ENCODE data around the gene OPA3. TPM values are rescaled to one million over a fixed set of nuclear protein-coding genes. Genes with fewer than 3 reads are reported as not detected.

Gene OPA3
- total and polyA plus RNA-seq, 2 donors from 2014 or later, result 8.1 to 19.1 TPM

- no peaks in the 10 kb centered on the region for H3K9me3 ChIP-seq (ENCODE audit: control insufficient read depth in 2 of 3, insufficient read depth in 1 of 3, low read length in 3 of 3)
- peaks cover 0 to 18% (median 0%) of the 10 kb centered on the region in 3 donors for H3K4me1 ChIP-seq (ENCODE audit: control insufficient read depth in 2 of 3, insufficient read depth in 2 of 3, low read depth in 1 of 3, low read length in 3 of 3)
- H3K36me3 ChIP-seq (ENCODE audit: control insufficient read depth in 2 of 3, insufficient read depth in 3 of 3, low read length in 3 of 3), result no peaks in the 10 kb centered on the region
- TF ChIP-seq CTCF (IDR thresholded peaks at IDR 0.05; ENCODE audit: borderline replicate concordance, extremely low read depth, insufficient read depth), result no peak
- DNase-seq, result no peak
- intact Hi-C loops (cut with DNase I), result no loop called here
- no peak for FAIRE-seq
- H3K27me3 ChIP-seq (ENCODE audit: control insufficient read depth, insufficient read depth, low read length), result peaks cover 18% of the 10 kb centered on the region
- H3K9ac ChIP-seq (ENCODE audit: low read length in 3 of 3), result no peak overlapping the region
- no peak overlapping the region for H3K4me3 ChIP-seq (ENCODE audit: low read length in 3 of 3)
- no peak overlapping the region for H3K27ac ChIP-seq (ENCODE audit: low read depth in 2 of 2, low read length in 2 of 2)
Measured at GRCh38 chr19:45500918-45501729, 83.5 kb downstream of the OPA3 start.

GRCh38 chr19:45499196-45500180 lies 85.1 kb downstream of the OPA3 start:
- Histone ChIP-seq H3K9me3 (ENCODE audit: control insufficient read depth in 2 of 3, insufficient read depth in 1 of 3, low read length in 3 of 3) (no peaks in the 10 kb centered on the region), H3K4me3 (ENCODE audit: low read length in 3 of 3) (no peak overlapping the region), H3K27ac (ENCODE audit: low read depth in 2 of 2, low read length in 2 of 2) (no peak overlapping the region), H3K9ac (ENCODE audit: low read length in 3 of 3) (no peak overlapping the region), H3K4me1 (ENCODE audit: control insufficient read depth in 2 of 3, insufficient read depth in 2 of 3, low read depth in 1 of 3, low read length in 3 of 3) (peaks cover 0 to 19% (median 0%) of the 10 kb centered on the region in 3 donors), H3K36me3 (ENCODE audit: control insufficient read depth in 2 of 3, insufficient read depth in 3 of 3, low read length in 3 of 3) (no peaks in the 10 kb centered on the region), H3K27me3 (ENCODE audit: control insufficient read depth, insufficient read depth, low read length) (peaks cover 20% of the 10 kb centered on the region)
- no peak for TF ChIP-seq CTCF (IDR thresholded peaks at IDR 0.05; ENCODE audit: borderline replicate concordance, extremely low read depth, insufficient read depth)
- intact Hi-C loops (cut with DNase I), result no loop called here
- FAIRE-seq (no peak), DNase-seq (peak; percentile 25 to 85 (median 56))

- H3K4me1 ChIP-seq (ENCODE audit: control insufficient read depth in 2 of 3, insufficient read depth in 2 of 3, low read depth in 1 of 3, low read length in 3 of 3), result peaks cover 0 to 19% (median 0%) of the 10 kb centered on the region in 3 donors
- H3K27ac ChIP-seq (ENCODE audit: low read depth in 2 of 2, low read length in 2 of 2), result no peak within 1 kb of the TSS
- no peak for FAIRE-seq
- no peaks in the 10 kb centered on the region for H3K36me3 ChIP-seq (ENCODE audit: control insufficient read depth in 2 of 3, insufficient read depth in 3 of 3, low read length in 3 of 3)
- DNase-seq, result peak in 4 of 5 donors; percentile 20 to 84 (median 56)
- peak within 1 kb of the TSS in 2 of 3 donors; percentile 39 to 47 for H3K4me3 ChIP-seq (ENCODE audit: low read length in 3 of 3)
- intact Hi-C loops (cut with DNase I), result no loop called here
- H3K9ac ChIP-seq (ENCODE audit: low read length in 3 of 3), result no peak within 1 kb of the TSS
- no peaks in the 10 kb centered on the region for H3K9me3 ChIP-seq (ENCODE audit: control insufficient read depth in 2 of 3, insufficient read depth in 1 of 3, low read length in 3 of 3)
- peaks cover 20% of the 10 kb centered on the region for H3K27me3 ChIP-seq (ENCODE audit: control insufficient read depth, insufficient read depth, low read length)
- TF ChIP-seq CTCF (IDR thresholded peaks at IDR 0.05; ENCODE audit: borderline replicate concordance, extremely low read depth, insufficient read depth), result no peak
Measured at GRCh38 chr19:45498411-45499195, 86.0 kb downstream of the OPA3 start, which contains the start of gene PPM1N. TSS of gene PPM1N (plus strand) at chr19:45498443. CDS start at chr19:45498473, 30 bp downstream.
